Adrenal gland (tissue), 12 donors: ENCODE results near the gene CNGA1. TPM values are rescaled to one million over a fixed set of nuclear protein-coding genes. Genes with fewer than 3 reads are reported as not detected.
"Not testable (repeated sequence)": the region's sequence is repeated elsewhere in the genome, so short reads cannot be mapped to it uniquely, and the experiment has no call there.

Experiments
- DNase-seq, 7 donors: peaks; one replicate each; pipeline ENCODE4 v3.0.0-alpha.2; 2019 to 2020
- H3K27ac ChIP-seq, 5 donors: fragments of 200-600 bp; sonication (generic) in 4 of 5; 1 replicate in 3 of 5; 2 replicates in 2 of 5; pipeline versions ENCODE4 v1.5.1 to v1.8.0; 2016 to 2020; ENCODE audit warnings: mild to moderate bottlenecking in 1 of 5
- H3K27me3 ChIP-seq: fragments of 200-600 bp; 2 replicates; pipeline ENCODE4 v1.8.0; 2021
- H3K36me3 ChIP-seq, 2 donors: fragments of 200-600 bp; replicated peaks in 1 of 2; 1 replicate in 1 of 2; 2 replicates in 1 of 2; pipeline versions ENCODE4 v1.5.1 to v1.8.0; 2018 to 2022
- H3K4me1 ChIP-seq, 2 donors: fragments of 200-600 bp; replicated peaks in 1 of 2; 1 replicate in 1 of 2; 2 replicates in 1 of 2; pipeline versions ENCODE4 v1.5.1 to v1.8.0; 2018 to 2021
- H3K4me3 ChIP-seq, 4 donors: fragments of 200-600 bp; sonication (generic) in 3 of 4; one replicate each; pipeline ENCODE4 v1.5.1; 2016 to 2018
- H3K9me3 ChIP-seq, 3 donors: fragments of 200-600 bp; sonication (generic) in 1 of 3; replicated peaks in 1 of 3; 1 replicate in 2 of 3; 2 replicates in 1 of 3; pipeline versions ENCODE4 v1.5.1 to v1.8.0; 2016 to 2021
- POLR2A ChIP-seq, 2 donors: fragments of 450-650 bp; IDR thresholded peaks; one replicate each; pipeline ENCODE4 v1.6.1; 2017; ENCODE audit warnings: antibody characterized with exemption in 2 of 2, mild to moderate bottlenecking in 2 of 2, moderate library complexity in 1 of 2
- WGBS, 4 donors: extraction: QIAGEN DNeasy Blood & Tissue Kit in 2 of 4; methylation state at CpG; one replicate each; pipeline versions ENCODE4 v1.1.5 to v1.1.7; 2013 to 2017; 5-methylcytosine and 5-hydroxymethylcytosine counted together
- intact Hi-C, 2 donors: fragments of 100-400 bp; cut with DNase I; formaldehyde crosslinking; loops; one replicate each; pipeline versions ENCODE4 v1.14.1 to v1.15.0; 2022 to 2023
- polyA plus RNA-seq, 3 donors: library from polyadenylated mRNA; stranded (reverse); fragments of 200-250 nt in 2 of 3; fragments of 350-450 nt in 1 of 3; fragmentation: Illumina TruSeq in 1 of 3; extraction: RNeasy Lipid Tissue Mini Kit (QIAGEN cat#74804) in 1 of 3; gene quantifications; one replicate each; pipeline ENCODE4 v1.2.3, GENCODE V29; 2013 to 2014
- total RNA-seq, 9 donors: library from RNA; depleted of rRNA in 4 of 9; stranded (reverse); fragments of >200 nt in 4 of 9; fragments of 120-200 nt in 1 of 9; fragmentation: NEBNext Ultra II Directional in 1 of 9; extraction: Animal tissue kit (Norgen Biotek cat#: 25700) in 1 of 9; gene quantifications; one replicate each; pipeline versions ENCODE4 v1.1.0 to v1.2.4, GENCODE V29; 2013 to 2023
- TF ChIP-seq, protein P1 (sequence below), 6 experiments: fragments of 450-650 bp in 4 of 6; fragments of 200-600 bp in 2 of 6; sonication (generic) in 1 of 6; IDR thresholded peaks; 1 replicate in 5 of 6; 2 replicates in 1 of 6; pipeline versions ENCODE4 v1.5.1 to v1.8.0; 2016 to 2021; ENCODE audit warnings: antibody characterized with exemption in 6 of 6, mild to moderate bottlenecking in 2 of 6, moderate library complexity in 1 of 6
- donor health status: healthy with polysubstance abuse.
- donor health status: Bipolar disorder and iron deficiency.
- donor health status: DM: yes; HTN: yes; CAD: no.
- donor health status: DM: no; HTN: no; CAD: no.
- donor health status: DM: no; HTN: no; CAD: no.
- donor health status: DM: yes; HTN: yes; CAD: no.

Gene CNGA1
- total and polyA plus RNA-seq, 12 donors = 0.24 to 4.8 (median 1.2) TPM; not detected in 1

DNA sequence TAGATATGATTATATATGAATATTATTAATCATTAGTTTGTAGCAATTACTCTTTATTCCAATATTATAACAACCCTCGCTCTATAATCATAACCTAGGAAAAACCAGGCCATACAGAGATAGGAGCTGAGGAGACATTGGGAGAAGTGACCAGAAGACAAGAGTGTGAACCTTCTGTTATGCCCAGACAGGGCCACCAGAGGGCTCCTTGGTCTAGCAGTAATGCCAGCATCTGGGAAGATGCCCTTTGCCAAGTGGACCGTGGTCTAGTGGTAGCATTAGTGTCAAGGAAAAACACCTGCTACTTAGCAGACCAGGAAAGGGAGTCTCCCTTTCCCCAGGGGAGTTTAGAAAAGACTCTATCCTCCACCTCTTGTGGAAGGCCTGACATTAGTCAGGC lies 12.9 kb downstream of the CNGA1 start:
- peak; percentile 41 to 88 (median 66) for DNase-seq
- not testable (repeated sequence) for H3K36me3 ChIP-seq, H3K4me1 ChIP-seq, H3K4me3 ChIP-seq, H3K9me3 ChIP-seq, H3K27ac ChIP-seq, H3K27me3 ChIP-seq
- TF ChIP-seq, protein P1, sequence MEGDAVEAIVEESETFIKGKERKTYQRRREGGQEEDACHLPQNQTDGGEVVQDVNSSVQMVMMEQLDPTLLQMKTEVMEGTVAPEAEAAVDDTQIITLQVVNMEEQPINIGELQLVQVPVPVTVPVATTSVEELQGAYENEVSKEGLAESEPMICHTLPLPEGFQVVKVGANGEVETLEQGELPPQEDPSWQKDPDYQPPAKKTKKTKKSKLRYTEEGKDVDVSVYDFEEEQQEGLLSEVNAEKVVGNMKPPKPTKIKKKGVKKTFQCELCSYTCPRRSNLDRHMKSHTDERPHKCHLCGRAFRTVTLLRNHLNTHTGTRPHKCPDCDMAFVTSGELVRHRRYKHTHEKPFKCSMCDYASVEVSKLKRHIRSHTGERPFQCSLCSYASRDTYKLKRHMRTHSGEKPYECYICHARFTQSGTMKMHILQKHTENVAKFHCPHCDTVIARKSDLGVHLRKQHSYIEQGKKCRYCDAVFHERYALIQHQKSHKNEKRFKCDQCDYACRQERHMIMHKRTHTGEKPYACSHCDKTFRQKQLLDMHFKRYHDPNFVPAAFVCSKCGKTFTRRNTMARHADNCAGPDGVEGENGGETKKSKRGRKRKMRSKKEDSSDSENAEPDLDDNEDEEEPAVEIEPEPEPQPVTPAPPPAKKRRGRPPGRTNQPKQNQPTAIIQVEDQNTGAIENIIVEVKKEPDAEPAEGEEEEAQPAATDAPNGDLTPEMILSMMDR (IDR thresholded peaks at IDR 0.05) = peak; percentile 18 to 63 (median 40)
- WGBS, 4 donors = 52 to 59% (median 55%) methylated on average over 2 of the region's 2 CpGs
- intact Hi-C loops = loop anchor here (5.0 kb wide), 1 partner anchor 84 kb away; no protein-coding TSS in a partner anchor

DNA sequence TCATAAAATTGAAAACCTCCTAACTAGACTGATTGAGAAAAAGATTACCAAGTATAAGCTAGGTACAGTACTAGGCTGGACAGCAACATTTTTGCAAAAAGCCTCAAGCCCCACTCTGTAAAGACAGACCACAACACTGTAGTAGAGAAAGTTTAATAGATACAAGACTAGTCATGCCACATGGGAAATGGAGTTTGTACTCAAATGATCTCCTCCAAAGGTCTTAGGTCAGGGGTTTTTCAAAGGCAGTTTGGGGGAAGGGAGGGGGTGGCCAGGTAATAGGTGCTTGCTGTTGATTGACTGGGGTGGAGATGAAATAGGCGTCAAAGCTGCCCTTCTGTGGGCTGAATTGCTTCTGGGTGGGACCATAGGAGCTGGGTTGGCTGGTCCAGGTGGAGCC lies 14.2 kb downstream of the CNGA1 start:
- TF ChIP-seq, protein P1 (IDR thresholded peaks at IDR 0.05) = no peak
- no peak for TF ChIP-seq POLR2A (IDR thresholded peaks at IDR 0.05)
- H3K27ac ChIP-seq = no peak overlapping the region
- no peaks in the 10 kb centered on the region for H3K27me3 ChIP-seq
- no peak for DNase-seq
- no peaks in the 10 kb centered on the region for H3K4me1 ChIP-seq
- H3K36me3 ChIP-seq = no peaks in the 10 kb centered on the region
- H3K4me3 ChIP-seq = no peak overlapping the region
- WGBS, 4 donors = 63 to 86% (median 67%) methylated on average over 1 of the region's 1 CpG
- H3K9me3 ChIP-seq = no peaks in the 10 kb centered on the region
- intact Hi-C loops = loop anchor here (5.0 kb wide), 1 partner anchor 85 kb away; no protein-coding TSS in a partner anchor

DNA sequence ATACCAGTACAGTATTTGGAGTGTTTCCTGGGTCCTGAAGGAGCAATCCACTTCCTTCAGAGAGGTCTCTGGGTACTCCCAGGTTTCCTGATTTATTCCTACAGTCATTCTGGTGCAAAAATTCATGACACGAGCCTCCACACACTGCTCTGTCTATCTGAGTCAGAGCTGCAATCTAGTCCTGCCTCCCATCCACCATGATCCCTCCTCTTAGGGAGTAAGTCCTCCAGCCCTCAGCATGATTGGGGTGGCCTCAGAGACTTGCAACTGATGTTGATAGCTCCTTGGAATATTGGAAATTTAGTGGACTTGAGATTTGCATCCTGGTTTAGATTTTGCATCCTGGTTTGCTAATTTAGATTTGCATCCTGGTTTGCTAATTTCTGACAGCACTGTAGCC lies 20.5 kb downstream of the CNGA1 start:
- Histone ChIP-seq H3K4me3 (no peak overlapping the region), H3K27ac (no peak overlapping the region), H3K27me3 (no peaks in the 10 kb centered on the region), H3K36me3 (no peaks in the 10 kb centered on the region), H3K9me3 (no peaks in the 10 kb centered on the region), H3K4me1 (no peaks in the 10 kb centered on the region)
- TF ChIP-seq POLR2A (IDR thresholded peaks at IDR 0.05) = no peak
- TF ChIP-seq, protein P1 (IDR thresholded peaks at IDR 0.05) = no peak
- WGBS, 4 donors = 33 to 75% (median 70%) methylated on average over 1 of the region's 1 CpG
- intact Hi-C loops = no loop called here
- DNase-seq = no peak

DNA sequence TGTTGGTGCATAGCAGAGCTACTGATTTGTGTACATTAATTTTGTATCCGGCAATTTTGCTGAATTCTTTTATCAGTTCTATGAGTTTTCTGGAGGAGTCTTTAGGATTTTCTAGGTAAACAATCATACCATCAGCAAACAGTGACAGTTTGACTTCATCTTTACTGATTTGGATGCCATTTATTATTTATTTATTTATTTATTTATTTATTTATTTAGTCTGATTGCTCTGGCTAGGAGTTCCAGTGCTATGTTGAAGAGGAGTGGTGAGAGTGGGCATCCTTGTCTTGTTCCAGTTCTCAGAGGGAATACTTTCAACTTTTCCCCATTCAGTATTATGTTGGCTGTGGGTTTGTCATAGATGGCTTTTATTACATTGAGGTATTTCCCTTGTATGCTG lies 24.0 kb downstream of the CNGA1 start:
- H3K4me3 ChIP-seq, intact Hi-C loops, H3K4me1 ChIP-seq, DNase-seq, H3K27me3 ChIP-seq, H3K27ac ChIP-seq, H3K9me3 ChIP-seq, H3K36me3 ChIP-seq: not testable (repeated sequence)
- 89 to 97% (median 97%) methylated on average over 1 of the region's 1 CpG for WGBS, 4 donors

DNA sequence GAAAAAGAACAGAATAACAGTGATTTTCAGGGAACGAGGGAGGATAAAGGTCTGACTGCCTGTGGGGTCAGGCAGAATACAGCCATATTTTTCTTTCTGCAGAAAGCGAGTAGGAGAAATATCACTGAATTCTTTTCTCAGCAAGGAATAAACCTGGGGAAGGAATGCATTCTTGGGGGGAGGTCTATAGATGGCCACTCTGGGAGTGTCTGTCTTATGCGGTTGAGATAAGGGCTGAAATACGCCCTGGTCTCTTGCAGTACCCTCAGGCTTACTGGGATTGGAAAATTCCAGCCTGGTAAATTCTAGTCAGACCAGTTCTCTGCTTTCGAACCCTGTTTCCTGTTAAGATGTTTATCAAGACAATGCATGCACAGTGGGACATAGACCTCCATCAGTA lies 26.3 kb downstream of the CNGA1 start:
- no peaks in the 10 kb centered on the region for H3K4me1 ChIP-seq
- H3K27me3 ChIP-seq = no peaks in the 10 kb centered on the region
- H3K36me3 ChIP-seq = no peaks in the 10 kb centered on the region
- no peak overlapping the region for H3K4me3 ChIP-seq
- no peak overlapping the region for H3K27ac ChIP-seq
- 84 to 94% (median 86%) methylated on average over 5 of the region's 5 CpGs for WGBS, 4 donors
- TF ChIP-seq POLR2A (IDR thresholded peaks at IDR 0.05) = no peak
- TF ChIP-seq, protein P1 (IDR thresholded peaks at IDR 0.05) = no peak
- intact Hi-C loops = no loop called here
- no peak for DNase-seq
- H3K9me3 ChIP-seq = no peaks in the 10 kb centered on the region
